ENCODE data around the gene NR1D1. TPM values are rescaled to one million over a fixed set of nuclear protein-coding genes. Genes with fewer than 3 reads are reported as not detected.

Gene NR1D1
- total and polyA plus RNA-seq, 7 experiments from 2014 or later: 3.6 to 34.2 (median 16.4) TPM

- POLR2A ChIA-PET: interaction anchor here (0.6 to 7.2 kb wide), 10 partner anchors 11 to 487 kb away, joined by 3 to 62 read pairs (median 10); partner anchors contain the start of genes CASC3, MED24 and NR1D1
- peak overlapping the region in 9 of 10 donors; percentile 89 to 97 (median 94) for H3K4me3 Mint-ChIP-seq
- peak overlapping the region in 8 of 9 donors; percentile 77 to 95 (median 89) for H3K27ac Mint-ChIP-seq
Measured at GRCh38 chr17:40064971-40065768, 35.2 kb downstream of the NR1D1 start.

GRCh38 chr17:40063901-40064531, 36.4 kb downstream of the NR1D1 start:
- ChIA-PET CTCF (interaction anchor here (1.0 to 11.1 kb wide), 8 partner anchors 10 to 105 kb away, joined by 3 to 127 read pairs (median 11); partner anchors contain the start of gene MED24), POLR2A (interaction anchor here (0.6 to 7.2 kb wide), 11 partner anchors 7 to 488 kb away, joined by 3 to 62 read pairs (median 9); partner anchors contain the start of genes CASC3, CSF3, MED24 and MSL1)
- peak overlapping the region; percentile 84 for H3K27ac ChIP-seq (ENCODE audit: low read depth, low read length)
- no peaks in the 10 kb centered on the region for H3K27me3 ChIP-seq (ENCODE audit: control insufficient read depth in 2 of 2, insufficient read depth in 2 of 2, low read length in 2 of 2)
- H3K9me3 ChIP-seq (ENCODE audit: control insufficient read depth in 2 of 3, low read length in 3 of 3): no peaks in the 10 kb centered on the region
- peak overlapping the region; percentile 86 to 97 (median 94) for H3K4me3 Mint-ChIP-seq
- H3K4me1 Mint-ChIP-seq: peaks cover 40 to 65% (median 56%) of the 10 kb centered on the region in 7 donors
- DNase-seq (peak in 2 of 9 donors; percentile 26 to 33), ATAC-seq (peak; percentile 3)
- no peaks in the 10 kb centered on the region for H3K9me3 Mint-ChIP-seq
- H3K4me3 ChIP-seq (ENCODE audit: low read length): peak overlapping the region; percentile 81
- peaks cover 0 to 50% (median 0%) of the 10 kb centered on the region in 5 donors for H3K27me3 Mint-ChIP-seq
- H3K36me3 Mint-ChIP-seq: peaks cover 0 to 5% (median 0%) of the 10 kb centered on the region in 5 donors
- peaks cover 31 to 45% of the 10 kb centered on the region in 2 donors for H3K4me1 ChIP-seq (ENCODE audit: control insufficient read depth in 2 of 2, insufficient read depth in 2 of 2, low read length in 2 of 2)
- intact Hi-C loops (cut with micrococcal nuclease): loop anchor here (1.0 to 5.0 kb wide), 4 partner anchors 32 to 103 kb away; partner anchors contain the start of gene CASC3 (in 1 of the 2)
- H3K27ac Mint-ChIP-seq: peak overlapping the region in 8 of 9 donors; percentile 77 to 95 (median 89)
- H3K36me3 ChIP-seq (ENCODE audit: control insufficient read depth in 2 of 3, insufficient read depth in 3 of 3, low read length in 3 of 3): peaks cover 0 to 3% (median 0%) of the 10 kb centered on the region in 3 experiments

More at GRCh38 chr17:40064971-40065768, 35.2 kb downstream of the NR1D1 start:
- Histone ChIP-seq H3K4me3 (ENCODE audit: low read length) (peak overlapping the region; percentile 81), H3K27ac (ENCODE audit: low read depth, low read length) (peak overlapping the region; percentile 57), H3K4me1 (ENCODE audit: control insufficient read depth in 2 of 2, insufficient read depth in 2 of 2, low read length in 2 of 2) (peaks cover 43 to 56% of the 10 kb centered on the region in 2 donors), H3K9me3 (ENCODE audit: control insufficient read depth in 2 of 3, low read length in 3 of 3) (no peaks in the 10 kb centered on the region), H3K27me3 (ENCODE audit: control insufficient read depth in 2 of 2, insufficient read depth in 2 of 2, low read length in 2 of 2) (no peaks in the 10 kb centered on the region), H3K36me3 (ENCODE audit: control insufficient read depth in 2 of 3, insufficient read depth in 3 of 3, low read length in 3 of 3) (peaks cover 0 to 3% (median 0%) of the 10 kb centered on the region in 3 experiments)
- H3K4me1 Mint-ChIP-seq: peaks cover 52 to 76% (median 67%) of the 10 kb centered on the region in 7 donors
- H3K9me3 Mint-ChIP-seq: no peaks in the 10 kb centered on the region
- intact Hi-C loops (cut with micrococcal nuclease): loop anchor here in 1 of 2 donors (5.0 kb wide), 1 partner anchor 102 kb away; no protein-coding TSS in a partner anchor
- peaks cover 0 to 39% (median 0%) of the 10 kb centered on the region in 5 donors for H3K27me3 Mint-ChIP-seq
- H3K36me3 Mint-ChIP-seq: peaks cover 0 to 5% (median 0%) of the 10 kb centered on the region in 5 donors
- no peak for ATAC-seq
- DNase-seq: no peak
- CTCF ChIA-PET: interaction anchor here (0.6 to 11.1 kb wide), 11 partner anchors 10 to 1745 kb away, joined by 3 to 127 read pairs (median 4); partner anchors contain the start of gene MED24

GRCh38 chr17:40063187-40063771, 37.1 kb downstream of the NR1D1 start:
- POLR2A ChIA-PET: interaction anchor here (0.9 to 7.2 kb wide), 11 partner anchors 8 to 59 kb away, joined by 3 to 62 read pairs (median 6); partner anchors contain the start of genes CSF3, MED24, MSL1 and NR1D1
- Histone ChIP-seq H3K27me3 (ENCODE audit: control insufficient read depth in 2 of 2, insufficient read depth in 2 of 2, low read length in 2 of 2) (no peaks in the 10 kb centered on the region), H3K9me3 (ENCODE audit: control insufficient read depth in 2 of 3, low read length in 3 of 3) (no peaks in the 10 kb centered on the region), H3K27ac (ENCODE audit: low read depth, low read length) (peak overlapping the region; percentile 84), H3K36me3 (ENCODE audit: control insufficient read depth in 2 of 3, insufficient read depth in 3 of 3, low read length in 3 of 3) (peaks cover 0 to 3% (median 0%) of the 10 kb centered on the region in 3 experiments), H3K4me1 (ENCODE audit: control insufficient read depth in 2 of 2, insufficient read depth in 2 of 2, low read length in 2 of 2) (peaks cover 24 to 41% of the 10 kb centered on the region in 2 donors), H3K4me3 (ENCODE audit: low read length) (peak overlapping the region; percentile 81)
- peak overlapping the region in 8 of 9 donors; percentile 77 to 95 (median 89) for H3K27ac Mint-ChIP-seq
- CTCF ChIA-PET: interaction anchor here (0.6 to 11.1 kb wide), 11 partner anchors 10 to 105 kb away, joined by 3 to 127 read pairs (median 5); partner anchors contain the start of gene MED24
- H3K27me3 Mint-ChIP-seq: peaks cover 0 to 55% (median 0%) of the 10 kb centered on the region in 5 donors
- H3K4me1 Mint-ChIP-seq: peaks cover 34 to 57% (median 49%) of the 10 kb centered on the region in 7 donors
- H3K9me3 Mint-ChIP-seq: no peaks in the 10 kb centered on the region
- peak overlapping the region; percentile 86 to 97 (median 94) for H3K4me3 Mint-ChIP-seq
- ATAC-seq: peak; percentile 43
- peak in 3 of 9 donors; percentile 16 to 52 (median 38) for DNase-seq
- intact Hi-C loops (cut with micrococcal nuclease): loop anchor here (1.0 to 5.0 kb wide), 4 partner anchors 33 to 104 kb away; partner anchors contain the start of gene CASC3 (in 1 of the 2)
- H3K36me3 Mint-ChIP-seq: peaks cover 0 to 5% (median 0%) of the 10 kb centered on the region in 5 donors

- intact Hi-C loops (cut with micrococcal nuclease): loop anchor here (1.0 to 5.0 kb wide), 9 partner anchors 13 to 129 kb away; partner anchors contain the start of gene CASC3 (in 1 of the 2)
- ChIA-PET POLR2A (interaction anchor here (0.9 to 7.2 kb wide), 10 partner anchors 8 to 60 kb away, joined by 3 to 62 read pairs (median 8); partner anchors contain the start of genes CSF3, MED24 and NR1D1), CTCF (interaction anchor here (0.6 to 11.1 kb wide), 15 partner anchors 9 to 106 kb away, joined by 3 to 127 read pairs (median 5); partner anchors contain the start of genes MED24 and PSMD3)
- H3K4me3 ChIP-seq (ENCODE audit: low read length): peak within 1 kb of the TSS; percentile 81
- Mint-ChIP-seq H3K9me3 (no peaks in the 10 kb centered on the region), H3K27ac (peak within 1 kb of the TSS; percentile 35 to 95 (median 89)), H3K4me1 (peaks cover 32 to 50% (median 43%) of the 10 kb centered on the region in 7 donors), H3K27me3 (peaks cover 0 to 62% (median 0%) of the 10 kb centered on the region in 5 donors), H3K4me3 (peak within 1 kb of the TSS; percentile 86 to 97 (median 94)), H3K36me3 (peaks cover 0 to 5% (median 0%) of the 10 kb centered on the region in 5 donors)
- no peaks in the 10 kb centered on the region for H3K27me3 ChIP-seq (ENCODE audit: control insufficient read depth in 2 of 2, insufficient read depth in 2 of 2, low read length in 2 of 2)
- H3K4me1 ChIP-seq (ENCODE audit: control insufficient read depth in 2 of 2, insufficient read depth in 2 of 2, low read length in 2 of 2): peaks cover 21 to 34% of the 10 kb centered on the region in 2 donors
- peak within 1 kb of the TSS; percentile 84 for H3K27ac ChIP-seq (ENCODE audit: low read depth, low read length)
- peaks cover 0 to 3% (median 0%) of the 10 kb centered on the region in 3 experiments for H3K36me3 ChIP-seq (ENCODE audit: control insufficient read depth in 2 of 3, insufficient read depth in 3 of 3, low read length in 3 of 3)
- DNase-seq: peak; percentile 56 to 77 (median 71)
- ATAC-seq: peak; percentile 93
- no peaks in the 10 kb centered on the region for H3K9me3 ChIP-seq (ENCODE audit: control insufficient read depth in 2 of 3, low read length in 3 of 3)
Measured at GRCh38 chr17:40062329-40063186, 37.8 kb downstream of the NR1D1 start, which contains the start of gene THRA. Gene THRA, plus strand, starts transcription at chr17:40062965. Its CDS starts 11,524 bp downstream, at chr17:40074489.

GRCh38 chr17:40061609-40062038, 38.8 kb downstream of the NR1D1 start:
- POLR2A ChIA-PET: interaction anchor here (0.6 to 7.2 kb wide), 7 partner anchors 14 to 85 kb away, joined by 3 to 62 read pairs (median 10); partner anchors contain the start of gene NR1D1
- intact Hi-C loops (cut with micrococcal nuclease): loop anchor here (1.0 to 5.0 kb wide), 8 partner anchors 14 to 130 kb away; partner anchors contain the start of gene CASC3 (in 1 of the 2)

More at GRCh38 chr17:40061609-40062038, 38.8 kb downstream of the NR1D1 start:
- Histone ChIP-seq H3K27ac (ENCODE audit: low read depth, low read length) (no peak overlapping the region), H3K27me3 (ENCODE audit: control insufficient read depth in 2 of 2, insufficient read depth in 2 of 2, low read length in 2 of 2) (no peaks in the 10 kb centered on the region), H3K4me3 (ENCODE audit: low read length) (no peak overlapping the region), H3K4me1 (ENCODE audit: control insufficient read depth in 2 of 2, insufficient read depth in 2 of 2, low read length in 2 of 2) (peaks cover 21 to 25% of the 10 kb centered on the region in 2 donors), H3K9me3 (ENCODE audit: control insufficient read depth in 2 of 3, low read length in 3 of 3) (no peaks in the 10 kb centered on the region), H3K36me3 (ENCODE audit: control insufficient read depth in 2 of 3, insufficient read depth in 3 of 3, low read length in 3 of 3) (peaks cover 0 to 3% (median 0%) of the 10 kb centered on the region in 3 experiments)
- Mint-ChIP-seq H3K27ac (peak overlapping the region in 7 of 9 donors; percentile 69 to 90 (median 87)), H3K4me1 (peaks cover 23 to 41% (median 37%) of the 10 kb centered on the region in 7 donors), H3K36me3 (peaks cover 0 to 5% (median 0%) of the 10 kb centered on the region in 5 donors), H3K9me3 (no peaks in the 10 kb centered on the region), H3K4me3 (peak overlapping the region; percentile 82 to 94 (median 88)), H3K27me3 (peaks cover 0 to 64% (median 0%) of the 10 kb centered on the region in 5 donors)
- CTCF ChIA-PET: interaction anchor here (0.6 to 11.1 kb wide), 9 partner anchors 8 to 152 kb away, joined by 3 to 127 read pairs (median 5); partner anchors contain the start of genes MED24 and PSMD3
- DNase-seq (no peak), ATAC-seq (no peak)

Measured in naive thymus-derived CD4-positive, alpha-beta T cell (primary cell).